ENCODE data around the gene GOSR1.
A peak's percentile ranks its signal among the peaks of the same experiment; 100 is the strongest.

Gene GOSR1

GRCh38 chr17:30475206-30475605 is 2.0 kb upstream of the GOSR1 start:
- DNase-seq (ENCODE audit: low read depth): no peak
- no peak for TF ChIP-seq CTCF (conservative IDR thresholded peaks at IDR 0.05; ENCODE audit: low read length)
- H3K4me3 ChIP-seq (ENCODE audit: low read length): no peak overlapping the region

DNA sequence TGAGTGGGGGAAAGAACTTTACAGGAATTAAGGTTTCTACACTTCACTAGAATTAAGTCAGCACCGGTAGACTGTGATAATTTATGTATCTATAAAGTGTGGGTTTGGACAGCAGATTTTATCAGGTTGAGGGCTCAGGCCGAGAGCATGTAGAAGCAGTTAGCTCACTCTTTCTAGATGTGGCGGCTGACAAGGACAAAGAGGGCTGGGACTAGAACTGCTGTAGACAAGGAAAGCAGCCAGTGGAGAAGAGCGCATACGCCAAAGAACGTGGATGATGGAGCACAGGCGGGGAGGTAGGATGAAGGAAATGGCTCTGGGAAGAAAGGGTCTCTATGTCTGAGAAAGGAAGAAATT is 504 bp upstream of the GOSR1 start:
- peak overlapping the region; percentile 98 for H3K4me3 ChIP-seq (ENCODE audit: low read length)
- DNase-seq (ENCODE audit: low read depth): peak; percentile 4
- no peak for TF ChIP-seq CTCF (conservative IDR thresholded peaks at IDR 0.05; ENCODE audit: low read length)

DNA sequence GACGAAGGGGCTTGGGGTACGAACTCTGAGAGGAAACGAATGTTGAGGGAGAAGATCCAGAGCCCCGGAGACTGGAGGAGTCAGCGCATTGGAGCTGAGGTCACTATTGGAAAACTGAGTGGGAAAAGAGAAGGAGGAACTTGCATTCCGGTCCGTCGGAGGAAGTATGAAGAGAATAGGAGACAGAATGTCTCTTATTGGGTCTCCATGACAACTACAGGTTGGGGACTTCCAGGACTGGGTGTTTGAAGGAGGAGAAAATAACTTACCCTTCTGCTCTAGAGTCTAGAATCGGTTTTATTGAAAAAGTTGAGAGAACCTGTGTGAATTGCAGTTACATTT is 537 bp downstream of the GOSR1 start:
- TF ChIP-seq CTCF (conservative IDR thresholded peaks at IDR 0.05; ENCODE audit: low read length): no peak
- peak overlapping the region; percentile 98 for H3K4me3 ChIP-seq (ENCODE audit: low read length)
- DNase-seq (ENCODE audit: low read depth): peak; percentile 20

GRCh38 chr17:30482555-30482954 is 5.3 kb downstream of the GOSR1 start:
- no peak for TF ChIP-seq CTCF (conservative IDR thresholded peaks at IDR 0.05; ENCODE audit: low read length)
- DNase-seq (ENCODE audit: low read depth): no peak
- no peak overlapping the region for H3K4me3 ChIP-seq (ENCODE audit: low read length)

DNA sequence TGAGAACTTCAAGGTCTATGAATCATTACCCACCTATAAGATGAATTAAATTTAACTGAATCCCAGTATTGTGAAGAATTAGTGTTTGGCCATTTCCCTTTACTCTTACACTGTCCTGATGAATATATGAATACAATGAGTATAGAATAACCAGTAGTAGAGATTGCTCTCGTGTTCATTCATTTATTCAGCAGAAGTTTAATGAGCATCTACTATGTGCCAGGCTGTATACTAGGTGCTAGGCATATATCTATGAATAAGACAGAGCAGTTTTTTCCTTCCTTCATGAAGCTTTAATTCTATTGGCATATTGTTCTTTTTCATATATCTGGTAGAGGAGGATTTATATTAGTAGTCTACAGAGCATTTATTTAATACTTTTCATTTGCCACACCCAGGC is 6.0 kb downstream of the GOSR1 start:
- H3K4me3 ChIP-seq (ENCODE audit: low read length): no peak overlapping the region
- no peak for DNase-seq (ENCODE audit: low read depth)
- TF ChIP-seq CTCF (conservative IDR thresholded peaks at IDR 0.05; ENCODE audit: low read length): no peak

DNA sequence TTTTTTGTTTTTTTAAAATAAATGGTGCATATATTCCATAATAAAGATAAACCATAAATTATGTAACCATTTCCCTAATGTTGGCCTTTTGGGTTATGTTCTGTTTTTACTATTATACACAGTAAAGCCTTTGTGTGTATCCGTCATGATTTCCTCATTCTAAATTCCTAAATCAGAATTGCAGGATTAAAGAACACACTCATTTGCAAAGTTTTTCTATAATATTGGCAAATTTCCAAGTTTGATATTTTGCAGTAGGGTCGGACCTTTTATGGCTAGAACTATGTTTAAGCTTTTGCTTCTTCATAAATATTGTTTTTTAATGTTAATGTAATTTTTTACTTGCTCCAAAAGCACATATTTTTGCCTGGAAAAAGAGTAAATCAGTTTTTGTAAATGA is 16.6 kb downstream of the GOSR1 start:
- no peak overlapping the region for H3K4me3 ChIP-seq (ENCODE audit: low read length)
- DNase-seq (ENCODE audit: low read depth): no peak
- TF ChIP-seq CTCF (conservative IDR thresholded peaks at IDR 0.05; ENCODE audit: low read length): no peak

GRCh38 chr17:30495586-30495985 is 18.4 kb downstream of the GOSR1 start:
- no peak for TF ChIP-seq CTCF (conservative IDR thresholded peaks at IDR 0.05; ENCODE audit: low read length)
- no peak for DNase-seq (ENCODE audit: low read depth)
- H3K4me3 ChIP-seq (ENCODE audit: low read length): no peak overlapping the region

Measured in AG10803 (cell line).